RWPE1 (cell line): ENCODE results near the gene PRRG4.

ENCODE experiments used
- CTCF ChIA-PET: fragments of 350-600 bp; sonication (Branson Sonifier 250); formaldehyde crosslinking; extraction: SDS; loops from one replicate; lab custom pipeline; 2021; lab: Yijun Ruan, JAX
- POLR2A ChIA-PET: fragments of 400-600 bp; formaldehyde crosslinking; extraction: SDS; loops from one replicate; lab custom pipeline; 2020; ENCODE audit warnings: antibody characterized with exemption; ENCODE audit not compliant: low non-redundant PET; lab: Yijun Ruan, JAX
- DNase-seq: peaks from one replicate; pipeline ENCODE4 v3.0.0; 2012; ENCODE audit warnings: low spot score
- H3K27ac ChIP-seq: fragments of 450-650 bp; 2 replicates; pipeline ENCODE4 v1.5.1; 2017
- TF ChIP-seq, protein P1 (sequence below): fragments of 450-650 bp; conservative IDR thresholded peaks from 2 replicates; pipeline ENCODE4 v1.5.1; 2017; ENCODE audit warnings: low read depth, mild to moderate bottlenecking

PRRG4 gene

DNA sequence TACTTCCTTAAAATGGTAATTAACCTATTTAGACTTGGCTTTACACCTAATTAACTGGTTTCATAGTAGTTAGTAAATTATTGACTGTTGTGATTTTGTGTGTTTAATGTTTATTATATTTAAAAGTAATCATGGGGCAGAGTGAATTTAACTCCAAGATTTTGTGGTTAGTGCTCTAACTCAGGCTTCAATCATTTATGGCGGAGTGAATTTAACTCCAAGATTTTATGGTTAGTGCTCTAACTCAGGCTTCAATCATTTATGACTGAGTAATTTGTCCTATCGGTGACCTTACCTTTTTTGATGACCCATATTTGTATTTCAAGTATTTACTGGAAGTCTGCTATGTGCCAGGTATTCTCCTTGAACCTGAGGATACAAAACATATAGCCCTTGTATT, 7.2 kb downstream of the PRRG4 start:
- H3K27ac ChIP-seq = no peak overlapping the region
- ChIA-PET CTCF (no interaction called here), POLR2A (no interaction called here)
- TF ChIP-seq, protein P1, sequence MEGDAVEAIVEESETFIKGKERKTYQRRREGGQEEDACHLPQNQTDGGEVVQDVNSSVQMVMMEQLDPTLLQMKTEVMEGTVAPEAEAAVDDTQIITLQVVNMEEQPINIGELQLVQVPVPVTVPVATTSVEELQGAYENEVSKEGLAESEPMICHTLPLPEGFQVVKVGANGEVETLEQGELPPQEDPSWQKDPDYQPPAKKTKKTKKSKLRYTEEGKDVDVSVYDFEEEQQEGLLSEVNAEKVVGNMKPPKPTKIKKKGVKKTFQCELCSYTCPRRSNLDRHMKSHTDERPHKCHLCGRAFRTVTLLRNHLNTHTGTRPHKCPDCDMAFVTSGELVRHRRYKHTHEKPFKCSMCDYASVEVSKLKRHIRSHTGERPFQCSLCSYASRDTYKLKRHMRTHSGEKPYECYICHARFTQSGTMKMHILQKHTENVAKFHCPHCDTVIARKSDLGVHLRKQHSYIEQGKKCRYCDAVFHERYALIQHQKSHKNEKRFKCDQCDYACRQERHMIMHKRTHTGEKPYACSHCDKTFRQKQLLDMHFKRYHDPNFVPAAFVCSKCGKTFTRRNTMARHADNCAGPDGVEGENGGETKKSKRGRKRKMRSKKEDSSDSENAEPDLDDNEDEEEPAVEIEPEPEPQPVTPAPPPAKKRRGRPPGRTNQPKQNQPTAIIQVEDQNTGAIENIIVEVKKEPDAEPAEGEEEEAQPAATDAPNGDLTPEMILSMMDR = no peak
- no peak for DNase-seq

DNA sequence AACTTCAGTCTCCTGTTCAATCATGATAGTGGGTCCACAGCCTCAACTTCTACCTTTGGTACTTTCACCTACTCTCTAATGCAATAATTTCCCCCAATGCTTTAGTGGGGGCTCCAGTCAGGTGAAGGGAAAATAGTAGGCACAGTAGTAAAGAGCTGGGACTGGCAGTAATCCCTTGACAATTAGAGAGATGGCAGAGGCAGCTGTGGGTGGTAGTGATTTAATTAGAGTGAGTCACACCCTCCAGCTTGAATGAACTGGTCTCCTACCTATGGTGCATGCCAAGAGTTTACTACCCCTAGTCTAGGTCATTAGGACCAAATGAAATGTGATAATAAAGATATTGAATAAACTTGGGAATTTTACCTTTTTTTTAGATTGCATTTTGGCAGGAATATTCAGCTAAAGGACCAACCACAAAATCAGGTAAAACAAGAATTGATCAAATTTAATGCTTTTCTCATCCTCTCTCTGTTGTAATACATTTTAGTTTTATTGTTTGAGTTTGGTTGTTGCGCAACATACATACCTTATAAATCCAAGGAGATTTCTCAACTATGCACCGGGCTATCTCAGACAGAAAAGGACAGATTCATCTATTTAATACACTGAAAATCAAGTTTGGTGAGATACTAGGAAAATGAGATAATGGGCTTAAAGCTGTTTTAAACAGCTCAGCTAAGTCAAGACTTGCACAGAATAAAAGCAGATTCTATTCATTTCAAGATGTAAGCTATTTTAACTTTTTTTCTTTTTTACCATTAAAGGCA, 9.0 kb downstream of the PRRG4 start:
- CTCF ChIA-PET = interaction anchor here (1.1 kb wide), 1 partner anchor 53 kb away, joined by 3 read pairs; no protein-coding TSS in a partner anchor
- POLR2A ChIA-PET = no interaction called here
- H3K27ac ChIP-seq = peak overlapping the region; percentile 77
- peak; percentile 91 for DNase-seq
- TF ChIP-seq, protein P1 = no peak

DNA sequence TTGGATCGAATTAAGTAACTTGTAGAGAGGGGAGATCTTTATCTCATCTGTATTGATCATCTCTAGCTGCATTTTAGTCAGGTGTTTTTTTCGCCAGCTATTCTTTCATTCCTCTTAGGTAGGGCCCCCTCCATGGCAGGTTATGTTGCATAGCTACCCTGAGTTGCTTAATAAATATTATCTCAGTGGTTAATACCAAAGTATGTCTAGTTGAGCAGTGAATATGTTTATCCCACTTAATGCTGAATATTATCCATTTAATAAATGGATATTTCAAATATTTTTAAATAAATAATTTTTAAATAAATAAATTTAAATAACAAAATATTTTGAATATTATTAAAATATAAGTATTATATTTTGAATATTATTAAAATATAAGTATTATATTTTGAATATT, 9.6 kb downstream of the PRRG4 start:
- POLR2A ChIA-PET = no interaction called here
- CTCF ChIA-PET = interaction anchor here (1.1 kb wide), 1 partner anchor 53 kb away, joined by 3 read pairs; no protein-coding TSS in a partner anchor
- DNase-seq = no peak
- TF ChIP-seq, protein P1 = no peak
- no peak overlapping the region for H3K27ac ChIP-seq

DNA sequence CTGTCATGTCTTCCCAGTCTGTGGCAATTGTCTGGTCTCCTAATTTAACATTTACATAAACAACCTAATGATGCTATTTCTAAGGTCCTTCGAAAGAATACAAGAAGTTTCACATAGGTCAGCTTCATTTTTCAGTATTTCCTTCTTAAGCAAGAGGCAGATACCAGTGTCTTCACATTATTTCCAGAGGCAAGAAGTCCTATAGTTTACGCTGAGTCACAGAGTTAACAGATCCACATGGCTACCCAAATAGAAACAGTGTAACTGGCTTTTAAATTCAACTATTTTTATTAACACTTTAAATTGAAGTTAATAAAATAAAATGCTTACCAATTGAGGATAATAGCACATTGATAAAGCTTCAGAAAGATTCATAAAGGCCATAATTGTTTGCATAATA, 10.9 kb downstream of the PRRG4 start:
- H3K27ac ChIP-seq = no peak overlapping the region
- TF ChIP-seq, protein P1 = no peak
- DNase-seq = no peak
- ChIA-PET CTCF (interaction anchor here (0.6 to 1.0 kb wide), 3 partner anchors 31 to 69 kb away, joined by 3 to 4 read pairs (median 3); no protein-coding TSS in a partner anchor), POLR2A (no interaction called here)

DNA sequence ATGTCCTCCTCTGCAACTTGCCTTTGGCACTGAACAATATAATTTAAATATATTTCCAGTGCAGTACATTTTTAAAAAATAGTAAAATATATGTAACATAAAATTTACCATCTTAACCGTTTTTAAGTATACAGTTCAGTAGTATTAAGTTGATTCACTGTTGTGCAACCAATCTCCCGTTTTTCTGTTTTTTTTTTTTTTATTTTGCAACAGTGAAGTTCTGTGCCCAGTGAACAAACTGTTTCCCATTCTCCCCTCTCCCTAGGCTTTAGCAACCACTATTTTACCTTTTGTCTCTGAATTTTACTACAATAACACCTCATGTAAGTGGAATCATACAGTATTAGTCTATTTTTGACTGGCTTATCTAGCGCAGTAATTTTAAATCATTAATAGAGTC, 13.8 kb downstream of the PRRG4 start:
- CTCF ChIA-PET = no interaction called here
- POLR2A ChIA-PET = no interaction called here
- DNase-seq = no peak
- TF ChIP-seq, protein P1 = no peak
- no peak overlapping the region for H3K27ac ChIP-seq

DNA sequence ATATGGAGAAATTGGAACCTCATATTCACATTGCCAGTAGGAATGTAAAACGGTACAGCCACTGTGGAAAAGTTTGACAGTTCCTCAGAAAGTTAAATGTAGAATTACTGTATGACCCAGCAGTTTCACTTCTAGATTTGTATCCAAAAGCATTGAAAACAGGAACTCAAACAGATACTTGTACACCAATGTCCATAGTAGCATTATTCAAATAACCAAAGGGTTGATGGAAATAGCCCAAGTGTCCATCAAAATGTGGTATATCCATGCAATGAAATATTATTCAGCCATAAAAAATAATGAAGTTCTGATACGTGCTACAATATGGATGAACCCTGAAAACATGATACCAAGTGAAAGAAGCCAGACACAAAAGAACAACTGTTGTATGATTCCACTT, 17.8 kb downstream of the PRRG4 start:
- ChIA-PET CTCF (no interaction called here), POLR2A (no interaction called here)
- no peak overlapping the region for H3K27ac ChIP-seq
- TF ChIP-seq, protein P1 = no peak
- DNase-seq = no peak
